ENCODE measurements around the gene VAV2.
"Not testable (repeated sequence)": the region's sequence is repeated elsewhere in the genome, so short reads cannot be mapped to it uniquely, and the experiment has no call there.

Gene VAV2

GRCh38 chr9:133778336-133779013 lies 213.6 kb downstream of the VAV2 start:
- DNase-seq = no peak

DNA sequence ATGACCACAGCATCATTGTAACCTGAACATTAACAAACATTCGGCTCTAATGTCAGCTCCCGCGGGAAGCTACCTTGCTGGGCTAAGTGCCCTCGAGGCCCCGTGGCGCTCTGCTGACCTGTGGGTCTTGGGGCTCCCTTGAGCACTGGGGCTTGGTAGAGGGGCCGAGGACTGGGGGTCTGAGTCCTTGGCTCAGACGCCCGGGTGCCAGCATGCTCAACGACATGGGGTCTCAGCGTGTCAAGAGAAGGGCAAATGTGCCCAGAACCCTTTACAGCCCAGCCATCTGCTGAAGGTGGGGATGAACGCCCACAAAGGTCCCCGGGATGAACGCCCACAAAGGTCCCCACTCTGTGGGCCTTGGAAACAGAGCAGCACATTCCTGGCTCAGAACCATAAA lies 214.3 kb downstream of the VAV2 start:
- no peak for DNase-seq

DNA sequence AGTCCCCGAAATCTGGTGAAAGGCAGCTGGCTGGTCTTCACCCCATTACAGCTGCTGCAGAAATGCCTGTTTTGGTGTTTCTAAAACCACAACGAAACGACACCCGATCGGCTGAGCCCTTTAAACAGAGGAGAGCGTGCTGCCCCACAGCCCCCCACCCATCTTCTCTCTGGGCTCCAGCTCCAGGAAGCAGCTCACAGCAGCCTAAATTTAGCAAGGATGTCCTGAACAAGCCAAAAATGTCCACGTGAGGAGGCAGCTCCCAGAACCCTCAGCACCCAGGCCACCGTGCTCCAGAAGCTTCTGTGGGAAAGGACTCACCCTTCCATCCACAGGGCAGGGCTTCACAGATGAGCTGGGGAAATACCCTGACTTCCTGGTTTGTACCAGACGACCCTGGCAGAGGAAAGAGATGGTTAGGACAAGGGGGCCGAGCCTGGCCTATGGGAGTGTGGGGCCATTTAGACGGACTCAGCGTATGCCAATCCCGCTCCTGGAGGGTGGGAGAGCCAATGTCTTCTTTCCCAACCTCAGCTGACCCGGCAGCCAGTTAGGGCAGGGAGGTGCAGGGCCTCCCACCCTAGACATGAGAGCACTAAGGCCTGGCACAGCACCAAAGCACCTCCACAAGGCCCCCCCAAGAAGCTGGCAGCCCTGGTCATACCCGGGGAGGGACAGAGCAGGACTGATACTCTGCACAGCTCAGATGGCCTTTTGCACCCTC lies 214.9 kb downstream of the VAV2 start:
- DNase-seq = no peak

DNA sequence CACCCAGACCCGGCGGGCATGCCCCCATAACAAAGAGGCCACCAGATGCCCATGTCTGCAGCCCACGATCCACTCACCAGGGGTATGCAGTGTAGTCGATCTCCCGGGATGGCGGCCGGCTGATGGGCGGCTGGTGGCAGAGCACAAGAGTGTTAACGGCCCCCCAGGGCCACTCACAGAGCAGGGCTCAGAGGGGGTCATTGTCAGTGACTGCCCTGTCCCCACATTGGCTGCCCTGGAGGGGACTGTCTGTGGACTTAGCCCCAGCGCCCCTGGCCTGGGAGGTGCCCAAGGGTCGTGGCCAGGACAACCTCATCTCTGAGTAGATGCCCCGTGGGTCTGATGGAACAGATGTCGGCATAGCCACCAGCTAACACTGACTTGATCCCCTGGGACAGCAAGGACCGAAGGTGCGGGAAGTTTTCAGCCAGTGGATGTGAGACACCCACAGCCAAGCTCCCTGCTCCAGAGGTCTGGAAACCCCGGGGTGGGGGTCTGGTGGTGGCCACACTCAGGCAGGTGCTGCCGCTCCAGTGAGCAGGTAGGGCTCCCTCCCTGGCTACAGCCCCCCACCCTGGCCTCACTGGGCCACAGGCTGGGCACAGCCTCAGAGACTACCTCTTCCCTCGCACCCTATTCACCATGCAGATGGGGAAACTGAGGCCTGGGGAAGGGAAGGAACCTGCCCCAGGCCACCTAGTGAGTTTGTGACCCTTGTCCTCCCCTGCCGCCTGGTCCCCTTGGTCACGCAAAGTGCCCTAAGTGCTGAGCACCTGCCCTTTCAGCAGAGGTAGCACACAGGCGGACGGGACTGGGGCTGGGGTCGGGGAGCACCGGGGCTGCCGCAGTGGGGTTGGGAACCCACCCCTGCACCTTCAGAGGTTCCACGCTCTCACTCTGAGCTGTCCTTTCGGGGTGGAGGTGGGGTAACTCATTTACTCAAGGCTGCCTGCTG lies 215.9 kb downstream of the VAV2 start:
- no peak for DNase-seq

- DNase-seq = no peak
Observed at GRCh38 chr9:133775291-133775690, 216.8 kb downstream of the VAV2 start.

GRCh38 chr9:133774799-133775198 lies 217.3 kb downstream of the VAV2 start:
- no peak for DNase-seq

- no peak for DNase-seq
Observed at GRCh38 chr9:133773889-133774655, 218.1 kb downstream of the VAV2 start.

- DNase-seq = no peak
Observed at GRCh38 chr9:133772581-133772980, 219.5 kb downstream of the VAV2 start.

DNA sequence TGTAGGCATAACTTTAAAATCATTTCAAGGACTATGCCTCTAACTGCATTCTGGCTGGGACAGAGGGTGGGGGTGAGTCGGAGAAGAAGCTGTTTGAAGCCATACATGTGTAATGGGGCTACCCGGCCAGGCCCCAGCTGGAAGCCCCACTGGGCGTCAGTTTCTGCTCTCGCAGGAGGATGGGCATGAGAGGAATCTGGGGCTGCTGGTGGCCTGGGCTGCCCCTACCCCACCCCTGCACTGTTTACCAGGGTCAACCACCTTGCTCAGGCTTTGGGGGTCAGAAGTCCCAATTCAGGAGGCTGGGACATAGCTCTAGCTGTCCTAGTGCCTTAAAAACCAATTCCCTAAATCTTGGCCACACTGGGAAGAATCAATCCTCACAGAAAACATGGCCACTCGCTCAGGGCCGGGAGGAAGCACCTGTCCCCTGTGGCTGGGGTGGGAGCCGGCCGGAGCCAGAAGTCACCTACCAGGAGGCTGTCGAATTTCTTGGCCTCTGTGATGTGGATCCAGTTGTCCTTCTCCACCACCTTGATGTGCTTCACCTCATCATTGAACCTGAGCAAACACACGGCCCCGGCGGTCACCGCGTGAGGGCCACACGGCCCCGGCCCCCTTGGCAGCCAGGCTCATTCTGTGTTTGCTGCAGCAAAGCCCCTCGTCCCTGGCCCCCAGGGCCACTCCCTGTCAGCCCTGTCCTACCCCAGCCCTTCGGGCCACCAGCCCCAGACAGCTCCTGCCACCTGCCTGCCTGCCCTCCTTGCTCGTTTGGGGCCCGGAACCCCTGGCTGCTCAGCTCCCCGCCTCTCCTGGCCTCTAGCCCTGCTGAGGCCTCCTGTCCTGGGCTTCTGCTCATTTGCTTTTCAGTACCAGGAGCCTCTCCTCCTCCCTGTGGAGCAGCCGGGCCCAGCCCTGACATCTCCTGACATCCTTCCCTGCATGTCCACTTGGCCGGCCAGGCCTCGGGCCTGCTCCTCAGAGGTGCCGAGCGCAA lies 220.3 kb downstream of the VAV2 start:
- DNase-seq = no peak

GRCh38 chr9:133770076-133770777 lies 221.9 kb downstream of the VAV2 start:
- no peak for DNase-seq

- no peak for DNase-seq
Observed at GRCh38 chr9:133769511-133770075, 222.5 kb downstream of the VAV2 start.

DNA sequence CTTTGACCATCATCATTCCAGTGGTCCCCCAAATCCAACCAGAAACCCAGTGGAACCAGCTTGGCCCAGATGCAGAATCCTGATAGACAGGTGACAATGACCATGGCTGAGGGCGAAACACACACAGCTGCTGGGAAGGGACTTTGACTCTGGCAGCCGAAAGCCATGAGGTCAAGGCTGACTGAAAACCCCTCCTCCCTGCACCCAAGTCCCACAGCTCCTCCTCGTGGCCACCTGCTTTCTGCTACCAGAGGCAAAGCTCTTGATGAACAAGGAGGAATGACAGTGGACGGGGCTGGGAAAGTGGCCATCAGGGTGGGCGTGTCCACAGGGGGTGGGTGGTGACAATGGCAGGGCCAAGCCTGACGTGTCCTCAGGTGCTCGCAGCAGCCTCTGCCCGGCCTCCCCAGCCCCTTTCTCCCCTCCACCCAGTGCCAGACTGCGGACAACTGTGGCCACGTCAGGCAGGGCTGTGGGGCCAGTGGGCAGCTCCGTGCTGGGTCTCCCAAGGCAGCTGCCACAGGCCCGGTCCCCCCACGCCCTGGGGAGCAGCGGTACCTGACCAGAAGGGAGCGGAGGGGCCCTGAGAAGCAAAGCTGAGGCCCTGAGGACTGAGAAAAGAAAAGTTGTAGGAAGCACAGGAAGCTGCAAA lies 223.1 kb downstream of the VAV2 start:
- DNase-seq = no peak

- no peak for DNase-seq
Observed at GRCh38 chr9:133768371-133768858, 223.7 kb downstream of the VAV2 start.

DNA sequence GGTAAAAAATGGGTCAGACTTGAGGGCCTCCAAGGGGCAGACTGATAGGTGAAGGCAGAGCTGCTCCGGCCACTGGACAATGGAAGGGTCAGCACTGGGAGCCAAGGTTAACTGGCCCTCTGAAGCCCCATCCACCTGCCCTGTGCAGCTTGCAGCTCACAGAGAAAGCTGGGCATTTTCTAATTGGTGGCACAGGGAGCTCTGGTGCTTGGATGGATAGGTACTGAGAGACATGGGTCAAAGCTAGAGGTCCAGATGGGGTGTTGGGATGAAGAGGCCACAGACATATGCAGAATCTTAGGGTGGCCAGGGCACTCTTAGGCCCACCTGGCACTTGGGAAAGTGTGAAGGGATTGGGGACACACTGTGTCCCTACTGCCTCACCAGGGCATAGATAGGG lies 224.5 kb downstream of the VAV2 start:
- no peak for DNase-seq

DNA sequence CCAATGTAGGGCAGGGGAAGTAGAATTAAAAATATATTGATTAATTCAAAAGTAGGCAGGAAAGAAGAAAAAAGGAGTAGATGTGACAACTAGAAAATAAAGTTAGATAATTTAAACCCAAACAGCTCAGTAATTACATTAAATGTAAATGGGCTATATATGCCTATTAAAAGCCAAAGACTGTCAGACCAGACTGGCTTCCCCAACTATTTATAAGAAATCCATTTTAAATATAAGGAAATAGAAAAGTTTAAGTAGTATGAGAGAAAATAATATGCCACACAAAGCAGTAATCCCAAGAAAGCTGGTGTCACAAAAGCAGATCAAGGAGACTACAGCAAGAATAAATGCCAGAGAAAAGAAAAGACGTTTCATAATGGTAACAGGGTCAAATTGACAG lies 225.1 kb downstream of the VAV2 start:
- DNase-seq = no peak

- not testable (repeated sequence) for DNase-seq
Observed at GRCh38 chr9:133766234-133766633, 225.9 kb downstream of the VAV2 start.

DNA sequence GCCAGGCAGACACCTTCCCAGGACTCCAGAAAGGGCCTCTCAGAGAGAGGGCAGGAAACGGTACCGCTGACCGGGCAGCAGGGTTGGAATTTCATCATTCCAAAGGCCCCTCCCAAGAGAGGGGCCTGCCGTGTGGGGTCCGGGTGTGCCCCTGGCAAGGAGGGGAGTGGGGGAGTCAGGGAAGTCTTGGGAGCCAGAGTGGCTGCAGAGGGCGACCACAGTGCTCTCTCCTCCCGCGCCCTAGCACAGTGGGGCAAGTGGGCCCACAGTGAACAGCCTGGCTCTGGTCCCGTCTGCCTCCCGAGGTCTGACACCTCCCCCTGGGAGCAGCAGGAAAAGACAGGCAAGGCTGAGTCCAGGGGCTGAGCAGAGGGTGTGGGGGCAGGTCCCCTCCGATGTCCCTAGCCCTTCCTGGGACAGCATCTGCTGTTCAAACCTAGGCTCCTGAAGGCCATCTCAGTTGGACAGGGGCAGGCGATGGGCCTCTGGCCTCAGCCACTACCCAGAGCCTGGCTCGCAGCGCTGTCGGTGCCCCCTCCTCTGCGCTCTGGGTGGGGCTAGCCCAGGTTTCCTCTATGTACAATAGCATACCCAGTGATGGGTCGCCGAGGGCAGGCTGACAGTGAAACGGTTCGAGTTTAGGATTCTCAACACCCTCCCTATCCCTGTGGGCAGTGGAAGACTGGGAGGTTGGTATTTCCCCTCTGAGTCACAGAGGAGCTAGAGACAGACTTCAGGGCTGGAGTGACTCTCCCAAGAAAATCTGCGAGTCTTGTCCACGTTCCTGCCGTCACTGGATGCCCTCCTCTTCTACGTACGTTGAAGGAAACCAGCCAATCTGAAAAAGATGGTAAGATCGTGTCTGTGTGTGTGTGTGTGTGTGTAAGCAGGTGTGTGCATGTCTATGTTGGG lies 228.6 kb downstream of the VAV2 start:
- no peak for DNase-seq

DNA sequence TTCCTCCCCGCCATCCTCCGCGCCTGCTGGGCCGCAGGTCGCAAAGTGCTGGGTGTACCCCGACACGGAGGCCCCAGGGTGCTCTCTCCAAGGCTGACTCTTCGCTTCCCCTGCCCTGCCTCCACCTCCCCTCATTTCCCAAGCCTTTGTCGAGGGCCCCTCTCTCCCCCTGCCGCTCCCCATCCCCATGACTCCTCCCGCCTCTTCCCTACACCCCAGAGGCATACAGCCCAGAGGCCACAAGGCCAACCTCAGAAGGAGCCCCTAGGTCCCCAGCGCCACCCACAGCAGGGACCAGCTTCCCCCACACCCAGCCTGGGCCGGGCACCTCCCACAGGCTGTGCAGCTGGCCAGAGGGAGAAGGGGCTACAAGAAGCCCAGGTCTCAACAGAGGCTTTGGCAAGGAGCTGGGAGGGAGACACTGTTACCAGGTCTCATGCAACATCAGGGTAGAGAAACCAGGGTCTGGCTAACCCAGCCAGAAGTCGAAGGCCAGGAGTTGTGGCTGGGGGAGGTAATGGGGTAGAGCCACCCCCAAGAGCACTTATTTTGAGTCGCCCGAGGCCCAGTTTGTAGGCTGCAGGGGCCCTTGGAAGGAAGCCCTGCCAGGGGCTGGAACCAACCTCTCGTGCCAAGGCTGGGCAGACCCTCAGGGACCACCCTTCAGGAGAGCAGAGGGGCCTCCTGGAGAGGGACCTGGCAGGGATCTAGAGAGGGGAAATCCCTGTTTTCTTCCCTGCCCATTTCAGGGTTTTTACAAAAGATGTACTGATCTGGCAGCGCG lies 229.4 kb downstream of the VAV2 start:
- no peak for DNase-seq
